Ishikawa (cell line): ENCODE results near the gene THSD4.

Experiments used
- EP300 ChIP-seq: IDR thresholded peaks from 2 replicates; pipeline ENCODE4 v1.6.1; 2012; ENCODE audit warnings: borderline replicate concordance
- FOXM1 ChIP-seq: IDR thresholded peaks from 2 replicates; pipeline ENCODE4 v1.6.1; 2012; ENCODE audit warnings: low read depth, borderline replicate concordance
- MAX ChIP-seq: IDR thresholded peaks from 2 replicates; pipeline ENCODE4 v1.6.1; 2012
- RAD21 ChIP-seq: IDR thresholded peaks from 2 replicates; pipeline ENCODE4 v1.6.1; 2012; ENCODE audit warnings: low read depth
- TAF1 ChIP-seq: IDR thresholded peaks from 2 replicates; pipeline ENCODE4 v1.6.1; 2012; ENCODE audit warnings: low read depth, mild to moderate bottlenecking
- TEAD4 ChIP-seq: IDR thresholded peaks from 2 replicates; pipeline ENCODE4 v1.6.1; 2012

- no peak for TF ChIP-seq RAD21
- no peak for TF ChIP-seq FOXM1
- TF ChIP-seq EP300, result no peak
- no peak for TF ChIP-seq MAX
- TF ChIP-seq TEAD4, result no peak
- no peak for TF ChIP-seq TAF1
These were observed 234.1 kb downstream of the THSD4 start for GRCh38 chr15:71349336-71349735.
